HG03103 (cell line): ENCODE results near the gene CHMP6.

Experiments used
- ATAC-seq: cut with Tn5 transposase; IDR thresholded peaks from one replicate; pipeline ENCODE4 v1.9.1; 2021; ENCODE audit warnings: low read depth; ENCODE audit not compliant: unreplicated experiment

Gene CHMP6

DNA sequence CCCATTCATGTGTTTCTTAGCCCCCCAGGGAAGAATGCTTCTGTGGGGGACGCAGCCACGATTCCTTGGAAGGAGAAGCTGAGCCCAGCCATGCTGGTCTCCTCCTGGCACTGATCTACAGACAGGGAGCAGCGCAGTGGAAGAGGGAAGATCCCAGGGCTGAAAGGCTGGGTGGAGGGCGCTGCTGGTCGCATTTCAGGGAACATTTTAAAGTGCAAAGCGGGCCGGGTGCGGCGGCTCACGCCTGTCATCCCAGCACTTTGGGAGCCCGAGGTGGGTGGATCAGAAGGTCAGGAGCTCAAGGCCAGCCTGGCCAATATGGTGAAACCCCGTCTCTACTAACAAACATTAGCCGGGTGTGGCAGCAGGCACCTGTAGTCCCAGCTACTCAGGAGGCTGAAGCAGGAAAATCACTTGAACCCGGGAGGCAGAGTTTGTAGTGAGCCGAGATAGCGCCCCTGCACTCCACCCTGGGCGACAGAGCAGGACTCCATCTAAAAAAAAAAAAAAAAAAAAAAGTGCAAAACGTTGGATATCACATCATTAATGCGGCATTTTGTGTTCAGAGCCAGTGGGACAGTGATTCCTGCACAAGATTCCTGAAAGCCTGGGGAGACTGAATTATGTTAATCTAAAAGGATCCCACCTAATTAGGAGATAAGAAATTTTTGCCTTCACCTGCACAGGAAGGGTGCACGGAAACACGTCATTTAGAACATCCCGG, 558 bp upstream of the CHMP6 start:
- ATAC-seq, result no peak

DNA sequence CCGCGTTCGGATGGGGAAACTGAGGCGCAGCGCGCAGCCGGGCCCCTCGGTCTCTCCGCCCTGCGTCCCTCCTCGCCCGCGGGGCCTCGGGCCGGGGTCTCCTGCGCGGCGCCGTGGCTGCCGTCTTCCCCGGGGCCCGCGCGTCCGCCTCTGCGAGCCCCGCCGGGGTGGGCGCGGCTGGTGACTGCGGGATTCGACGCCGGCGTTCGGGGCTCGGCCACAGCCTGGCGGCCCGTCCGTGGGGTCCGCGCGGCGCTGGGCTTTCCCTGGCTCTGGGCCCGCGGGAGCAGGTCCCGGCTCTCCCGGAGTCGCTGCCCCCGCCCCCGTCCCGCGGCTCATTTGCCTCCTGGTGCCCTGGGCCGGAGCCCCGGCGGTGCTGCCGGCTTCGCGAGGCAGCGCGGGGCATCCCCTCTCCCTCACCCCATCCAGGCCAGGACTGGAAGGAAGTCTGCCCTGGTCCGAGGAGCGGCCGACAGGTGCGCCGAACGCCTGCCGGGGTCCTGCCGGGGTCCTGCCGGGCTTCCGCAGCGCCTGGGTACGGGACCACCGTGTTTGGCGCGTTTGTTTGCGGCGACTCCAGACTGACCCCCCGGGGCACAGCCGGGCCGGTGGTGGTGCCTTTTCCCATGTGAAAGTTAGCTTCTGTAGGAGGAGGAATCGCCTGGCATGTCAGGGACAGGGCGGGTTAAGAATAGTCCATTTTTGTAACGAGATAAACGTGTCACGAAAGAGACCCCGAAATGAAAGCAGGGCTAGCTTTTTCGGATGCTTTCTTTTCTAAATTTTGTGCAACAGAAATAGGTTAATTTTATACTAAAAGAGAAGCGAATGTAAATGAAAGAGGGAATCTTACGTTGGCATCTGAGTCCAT, 671 bp downstream of the CHMP6 start:
- no peak for ATAC-seq

GRCh38 chr17:80992948-80993624, 1.4 kb downstream of the CHMP6 start:
- no peak for ATAC-seq

- ATAC-seq, result no peak
These were observed 3.5 kb downstream of the CHMP6 start for GRCh38 chr17:80995131-80995530.

DNA sequence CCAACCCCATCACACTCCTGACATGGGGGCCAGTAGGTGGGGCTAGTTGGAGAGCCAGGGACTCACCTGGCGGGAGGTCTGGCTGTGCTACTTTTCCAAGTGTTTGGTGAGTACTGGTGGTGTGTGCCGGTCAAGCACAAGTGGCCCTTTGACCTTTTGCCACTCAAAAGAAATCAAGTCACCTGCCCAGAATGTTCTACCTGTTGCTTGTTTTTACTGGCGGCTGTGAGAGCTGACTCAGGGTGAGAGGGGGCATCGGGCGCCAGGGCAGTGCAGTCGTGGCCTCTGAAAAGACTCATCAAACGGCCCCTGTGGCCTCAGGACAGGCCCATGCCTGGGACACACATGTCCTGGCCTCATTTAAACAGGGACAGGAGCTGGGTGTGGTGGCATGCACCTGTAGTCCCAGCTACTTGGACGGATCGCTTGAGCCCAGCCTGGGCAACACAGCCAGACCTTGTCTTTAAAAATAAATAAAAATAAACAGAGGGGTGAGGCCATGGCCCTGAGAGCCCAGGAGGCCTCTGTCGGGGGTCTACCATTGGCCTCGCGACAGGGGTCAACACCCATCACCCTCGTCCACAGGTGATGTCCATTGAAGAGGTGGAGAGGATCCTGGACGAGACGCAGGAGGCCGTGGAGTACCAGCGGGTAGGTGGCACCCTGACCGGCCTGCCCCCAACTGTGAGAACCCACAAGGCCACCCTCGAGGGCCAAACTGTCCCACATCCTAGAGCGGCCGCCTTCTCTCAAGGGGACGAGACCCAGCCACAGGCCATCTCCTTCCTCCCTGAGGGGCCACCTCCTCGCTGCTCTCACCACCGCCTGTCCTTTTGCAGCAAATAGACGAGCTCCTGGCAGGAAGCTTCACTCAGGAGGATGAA, 5.0 kb downstream of the CHMP6 start:
- ATAC-seq, result no peak

DNA sequence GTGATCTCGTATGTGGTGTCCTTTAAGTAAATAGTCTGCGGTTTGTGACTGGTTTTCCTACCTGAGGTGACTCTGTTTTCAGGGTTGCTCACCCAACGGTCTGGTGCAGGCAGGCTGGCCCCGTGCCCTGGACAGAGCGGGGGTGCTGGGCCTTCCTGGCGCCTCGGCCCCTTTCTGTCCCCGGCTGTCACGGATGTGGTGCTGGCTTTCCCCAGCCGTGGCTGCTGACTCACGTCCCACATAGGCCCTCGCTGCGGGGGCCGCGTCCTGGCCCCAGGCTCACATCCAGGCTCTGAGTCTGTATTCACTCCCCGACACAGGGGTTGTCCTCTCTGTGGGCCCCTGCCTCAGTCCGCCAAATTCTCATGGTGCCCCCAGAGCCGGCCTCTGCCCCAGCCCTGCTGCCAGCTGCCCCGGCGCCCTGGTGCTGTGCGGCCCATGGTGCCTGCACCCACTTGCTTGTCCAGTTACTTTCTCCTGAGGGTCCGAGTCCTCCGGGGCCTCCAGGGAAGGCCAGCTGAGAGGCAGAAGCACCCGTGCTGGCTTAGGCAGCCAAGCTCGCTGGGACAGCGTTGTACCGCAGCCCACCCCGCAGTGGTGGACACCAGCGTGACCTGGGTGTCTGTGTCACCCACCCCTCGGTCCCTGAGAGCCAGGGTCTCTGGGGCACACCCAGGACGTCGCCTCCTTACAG, 5.9 kb downstream of the CHMP6 start:
- no peak for ATAC-seq

- no peak for ATAC-seq
These were observed 6.6 kb downstream of the CHMP6 start for GRCh38 chr17:80998118-80998747.

DNA sequence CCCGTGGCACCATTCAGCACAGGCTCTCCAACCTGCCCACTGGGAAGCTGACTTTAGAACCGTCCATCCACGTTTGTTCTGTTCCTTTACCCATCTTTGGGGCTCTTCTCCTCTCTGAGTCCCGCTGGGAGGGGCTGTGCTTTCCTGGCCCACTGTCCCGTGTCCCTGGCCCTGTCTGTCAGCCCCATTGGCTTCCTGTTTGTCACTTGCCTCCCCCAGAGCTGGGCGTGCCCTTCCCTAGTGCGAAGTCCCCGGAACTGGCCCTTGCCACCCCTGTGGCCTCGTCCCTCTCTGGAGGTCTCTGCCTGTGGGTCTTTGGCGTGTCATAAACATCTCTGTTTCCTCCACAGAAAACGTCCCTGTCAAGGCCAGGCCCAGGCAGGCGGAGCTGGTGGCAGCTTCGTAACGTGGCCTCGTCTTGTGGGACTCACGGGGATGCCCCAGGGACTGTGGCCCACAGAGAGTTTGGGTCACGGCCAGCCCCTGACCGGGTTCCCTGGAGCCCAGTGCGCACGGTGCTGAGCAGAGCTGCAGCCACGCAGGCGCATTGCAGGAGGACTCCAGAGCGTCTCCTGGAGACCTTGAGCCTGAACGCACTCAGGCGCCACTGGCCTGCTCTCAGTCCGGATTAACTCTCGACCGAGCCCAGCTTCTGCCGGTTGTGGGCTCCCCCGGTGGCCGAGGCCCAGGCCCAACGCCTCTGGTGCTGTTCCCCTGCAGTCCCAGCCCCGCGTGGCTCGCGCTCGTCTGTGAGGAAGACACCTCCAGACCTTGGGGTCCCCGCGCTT, 7.3 kb downstream of the CHMP6 start:
- ATAC-seq, result no peak

- ATAC-seq, result no peak
These were observed 8.1 kb downstream of the CHMP6 start for GRCh38 chr17:80999536-81000333.

- no peak for ATAC-seq
These were observed 8.6 kb downstream of the CHMP6 start for GRCh38 chr17:81000334-81000630.

DNA sequence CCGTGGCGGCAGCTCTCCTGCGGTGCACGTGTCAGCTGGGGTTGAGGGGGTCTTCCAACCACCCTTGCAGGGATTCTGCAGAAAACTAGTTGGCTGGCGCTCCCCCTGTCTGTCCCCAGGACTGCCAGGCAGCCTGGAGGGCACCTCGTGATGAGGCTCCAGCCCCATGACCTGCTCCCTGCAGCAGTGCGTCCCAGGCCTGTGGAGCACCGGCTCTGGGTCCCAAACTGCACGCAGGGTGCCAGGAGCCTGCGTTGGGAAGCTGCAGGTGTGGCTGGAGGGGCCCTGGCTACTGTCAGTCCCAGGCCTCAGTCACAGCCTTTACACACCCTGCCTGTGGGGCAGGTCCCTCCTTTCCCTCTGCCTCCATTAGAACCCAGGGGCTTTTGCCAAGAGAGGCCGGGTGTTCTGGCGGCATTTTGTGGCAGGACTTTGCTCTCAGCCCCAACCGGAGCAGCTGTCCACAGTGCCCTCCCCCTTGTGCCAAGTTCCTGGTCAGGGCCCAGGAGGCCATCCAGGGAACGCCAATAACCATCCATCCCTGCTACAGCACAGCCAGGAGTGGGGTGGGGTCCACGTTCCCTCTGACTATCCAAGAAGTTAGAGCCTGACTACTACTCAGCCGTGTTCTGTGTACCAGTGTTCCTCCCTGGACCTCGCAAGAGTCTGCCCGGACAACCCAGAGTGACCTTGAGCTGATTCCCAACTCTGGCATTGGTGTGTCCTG, 9.2 kb downstream of the CHMP6 start:
- no peak for ATAC-seq

DNA sequence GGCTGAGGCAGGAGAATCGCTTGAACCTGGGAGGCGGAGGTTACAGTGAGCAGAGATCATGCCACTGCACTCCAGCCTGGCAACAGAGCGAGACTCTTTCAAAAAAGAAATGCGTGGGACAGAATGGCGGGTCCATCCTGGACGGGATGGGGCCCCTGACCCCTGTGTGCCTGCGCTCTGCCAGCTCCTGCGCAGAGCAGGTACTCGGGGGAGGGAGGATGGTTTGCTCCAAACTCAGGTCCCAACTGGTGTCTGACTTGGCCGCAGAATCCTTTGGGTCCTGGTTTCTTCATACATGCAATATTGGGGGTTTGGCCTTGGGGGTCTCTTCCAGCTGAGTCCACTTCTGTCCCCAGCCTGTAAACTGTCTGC, 10.4 kb downstream of the CHMP6 start:
- ATAC-seq, result no peak

DNA sequence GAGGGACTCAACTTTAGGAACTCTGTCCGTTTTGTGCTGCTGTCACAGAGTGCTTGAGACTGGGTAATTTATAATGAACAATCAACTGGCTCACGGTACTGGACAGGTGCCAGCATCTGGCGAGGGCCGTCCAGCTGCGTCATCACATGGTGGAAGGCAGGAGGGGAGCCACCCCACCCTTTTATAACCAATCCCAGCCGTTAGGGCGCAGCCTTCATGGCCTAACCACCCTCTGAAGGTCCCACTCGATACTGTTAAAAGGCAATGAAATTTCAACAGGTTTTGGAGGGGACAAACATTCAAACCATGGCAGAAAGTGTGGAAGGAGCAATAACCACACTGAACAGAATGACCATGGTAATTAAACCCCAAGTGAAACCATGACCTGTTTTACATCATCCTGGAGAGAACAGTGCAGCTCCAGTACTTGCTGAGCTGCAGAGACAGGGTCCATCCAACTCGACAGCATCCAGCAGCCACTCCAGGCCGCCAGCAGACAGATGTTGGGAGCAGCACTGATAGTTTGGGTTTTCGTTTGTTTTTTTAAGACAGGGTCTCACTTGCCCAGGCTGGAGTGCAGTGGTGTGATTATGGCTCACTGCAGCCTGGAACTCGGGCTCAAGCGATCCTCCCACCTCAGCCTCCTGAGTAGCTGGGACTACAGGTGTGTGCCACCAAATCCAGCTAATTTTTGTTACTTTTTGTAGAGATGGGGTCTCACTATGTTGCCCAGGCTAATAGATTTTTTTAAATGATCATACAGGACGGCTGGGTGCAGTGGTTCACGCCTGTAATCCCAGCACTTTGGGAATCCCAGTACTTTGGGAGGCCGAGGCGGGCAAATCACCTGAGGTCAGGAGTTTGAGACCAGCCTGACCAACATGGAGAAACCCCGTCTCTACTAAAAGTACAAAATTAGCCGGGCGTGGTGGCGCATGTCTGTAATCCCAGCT, 11.0 kb downstream of the CHMP6 start:
- ATAC-seq, result no peak

DNA sequence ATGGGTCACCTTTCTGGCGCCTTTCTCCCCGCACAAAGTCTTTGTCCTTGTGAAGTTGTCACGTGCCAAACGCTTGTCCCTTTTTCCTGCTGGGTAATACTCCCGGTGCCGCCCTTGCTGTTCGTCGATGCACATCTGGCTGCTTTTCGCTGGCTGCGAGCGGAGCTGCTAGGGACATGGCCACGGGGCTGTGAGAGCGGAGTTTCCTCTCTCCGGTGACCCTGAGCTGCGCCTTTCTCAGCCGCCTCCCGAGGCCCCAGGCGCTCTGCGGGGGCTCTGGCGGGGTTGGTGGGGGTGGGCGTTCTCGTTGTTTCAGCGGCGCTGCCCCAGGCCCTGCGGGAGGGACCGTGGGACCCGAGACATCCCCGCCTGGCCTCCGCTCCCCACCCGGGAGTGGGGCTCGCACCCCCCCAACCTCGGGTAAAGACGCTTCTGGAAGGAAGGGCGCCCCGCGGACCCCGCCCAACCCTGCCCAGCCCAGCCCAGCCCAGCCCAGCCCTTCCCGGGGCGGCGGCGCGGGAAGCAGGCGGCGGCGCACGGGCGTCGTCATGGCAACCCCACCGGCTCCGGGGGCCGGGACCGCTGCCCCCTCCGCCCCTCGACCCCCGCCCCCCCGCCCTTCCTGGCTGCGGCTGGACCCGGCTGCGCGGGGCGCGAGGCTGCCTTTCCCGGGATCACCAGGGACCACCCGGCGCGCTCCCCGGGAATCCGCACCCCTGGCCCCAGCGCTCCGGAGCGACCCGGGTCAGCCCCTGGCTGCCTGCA, 12.3 kb downstream of the CHMP6 start:
- no peak for ATAC-seq

DNA sequence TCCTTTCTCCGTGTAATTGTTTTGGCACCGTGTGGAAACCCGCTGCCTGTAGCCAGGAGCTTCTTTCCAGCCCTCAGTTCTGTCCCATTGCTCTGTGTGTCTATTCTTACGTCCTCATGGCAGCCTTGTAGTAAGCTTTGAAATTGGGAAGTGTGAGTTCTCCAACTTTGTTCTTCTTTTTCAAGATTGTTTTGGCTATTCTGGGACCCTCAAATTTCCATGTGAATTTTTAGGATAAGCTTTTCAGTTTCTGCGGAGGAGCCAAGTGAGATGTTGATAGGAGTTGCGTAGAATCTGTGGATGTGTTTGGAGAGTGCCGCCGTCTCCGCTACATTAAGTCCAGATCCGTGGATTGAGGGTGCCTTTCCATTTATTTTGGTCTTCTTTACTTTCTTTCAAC, 15.2 kb downstream of the CHMP6 start:
- no peak for ATAC-seq

DNA sequence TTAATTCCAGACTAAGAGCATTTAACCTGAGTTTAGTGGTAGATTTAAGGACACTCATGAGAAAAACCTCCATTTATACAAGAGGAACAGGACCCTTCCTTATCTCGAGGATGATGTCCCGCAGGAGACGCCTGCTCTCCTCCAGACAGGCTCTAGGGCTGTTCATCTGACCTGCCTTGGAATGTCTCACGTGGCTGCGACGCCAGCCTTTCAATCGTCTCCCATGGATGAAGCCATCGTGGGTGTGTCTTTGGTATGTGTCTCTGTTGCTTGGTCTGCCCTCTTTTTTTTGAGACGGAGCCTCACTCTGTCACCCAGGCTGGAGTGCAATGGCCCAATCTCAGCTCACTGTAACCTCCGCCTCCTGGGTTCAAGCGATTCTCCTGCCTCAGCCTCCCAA, 16.5 kb downstream of the CHMP6 start:
- ATAC-seq, result no peak
